Bronchial epithelial cell (primary cell): ENCODE data around the gene FNDC1. TPM values are rescaled to one million over a fixed set of nuclear protein-coding genes. Genes with fewer than 3 reads are reported as not detected.
A peak's percentile ranks its signal among the peaks of the same experiment; 100 is the strongest.

ENCODE experiments used
- DNase-seq: peaks from one replicate; pipeline ENCODE4 v3.0.0-alpha.2; 2010; ENCODE audit warnings: low read depth
- FAIRE-seq: peaks from 2 replicates; lab custom pipeline; 2011; peaks lifted over from hg19 to GRCh38; lab: Jason Lieb, UNC
- H3K27me3 ChIP-seq: 2 replicates; pipeline ENCODE4 v1.5.1; 2011; ENCODE audit warnings: low read length; ENCODE audit not compliant: control insufficient read depth, insufficient read depth
- H3K36me3 ChIP-seq: 2 replicates; pipeline ENCODE4 v1.5.1; 2011; ENCODE audit warnings: low read length; ENCODE audit not compliant: control insufficient read depth, insufficient read depth
- H3K4me3 ChIP-seq: 2 replicates; pipeline ENCODE4 v1.5.1; 2011; ENCODE audit warnings: mild to moderate bottlenecking, low read depth, low read length, control low read depth
- CTCF ChIP-seq: IDR thresholded peaks from 2 replicates; pipeline ENCODE4 v1.5.1; 2011; ENCODE audit warnings: mild to moderate bottlenecking, moderate library complexity, low read length, control low read depth, inconsistent platforms; ENCODE audit not compliant: insufficient read depth, severe bottlenecking
- total RNA-seq: library from RNA; depleted of rRNA; stranded (reverse); fragments of >200 nt; gene quantifications from 2 replicates; pipeline ENCODE4 v1.2.1, GENCODE V29; 2014

Gene FNDC1
- total RNA-seq, 1 donor from 2014 or later, result not detected

DNA sequence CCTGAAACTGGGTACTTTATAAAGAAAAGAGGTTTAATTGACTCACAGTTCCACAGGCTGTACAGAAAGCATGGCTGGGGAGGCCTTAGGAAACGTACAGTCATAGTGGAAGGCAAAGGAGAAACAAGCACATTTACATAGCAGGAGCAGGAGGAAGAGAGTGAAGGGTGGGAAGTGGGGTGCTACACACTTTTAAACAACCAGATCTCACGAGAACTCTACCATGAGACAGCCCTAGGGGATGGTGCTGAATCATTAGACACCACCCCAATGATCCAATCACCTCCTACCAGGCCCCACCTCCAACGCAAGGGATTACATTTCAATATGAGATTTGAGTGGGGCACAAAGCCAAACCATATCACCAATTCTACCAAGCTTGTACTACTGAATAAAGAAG, 7.4 kb upstream of the FNDC1 start:
- Histone ChIP-seq H3K4me3 (no peak overlapping the region), H3K36me3 (no peaks in the 10 kb centered on the region), H3K27me3 (peaks cover 2% of the 10 kb centered on the region)
- DNase-seq (peak; percentile 8), FAIRE-seq (no peak)
- TF ChIP-seq CTCF, result no peak

- Histone ChIP-seq H3K36me3 (no peaks in the 10 kb centered on the region), H3K4me3 (no peak overlapping the region), H3K27me3 (peaks cover 12% of the 10 kb centered on the region)
- TF ChIP-seq CTCF, result no peak
- DNase-seq, result no peak
- no peak for FAIRE-seq
Observed at GRCh38 chr6:159163901-159164370, 5.3 kb upstream of the FNDC1 start.

DNA sequence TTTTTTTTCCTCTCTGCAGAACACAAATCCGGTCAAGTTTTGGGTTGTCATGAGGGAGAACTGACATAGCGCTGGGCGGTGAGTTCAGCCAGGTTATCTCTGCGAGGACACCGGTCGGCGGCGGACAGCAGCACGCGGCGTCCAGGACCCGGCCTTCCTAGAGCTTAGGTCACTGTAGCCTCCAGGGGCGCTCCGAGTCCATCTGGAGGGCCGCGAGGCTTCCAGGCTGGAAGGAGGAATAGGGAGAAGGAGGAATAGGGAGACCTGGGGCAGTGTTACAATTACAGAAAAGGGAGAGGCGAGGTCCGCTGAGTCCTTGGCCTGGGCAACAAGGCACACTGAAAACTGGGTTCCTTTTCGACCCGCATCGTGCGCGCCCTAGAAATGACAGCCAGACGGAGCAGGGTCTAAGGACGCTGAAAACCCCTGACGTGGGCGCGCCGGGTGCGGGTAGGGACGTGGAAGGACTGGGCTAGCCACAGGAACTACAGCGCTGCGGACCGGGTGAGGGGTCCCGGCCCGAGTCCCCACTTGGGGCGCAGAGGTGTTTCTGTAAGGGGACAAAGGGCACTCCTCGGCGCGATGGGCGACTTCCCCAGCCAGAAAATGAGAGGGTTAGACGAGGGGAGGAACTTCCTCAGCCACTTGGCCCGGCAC, 536 bp upstream of the FNDC1 start:
- no peak for FAIRE-seq

DNA sequence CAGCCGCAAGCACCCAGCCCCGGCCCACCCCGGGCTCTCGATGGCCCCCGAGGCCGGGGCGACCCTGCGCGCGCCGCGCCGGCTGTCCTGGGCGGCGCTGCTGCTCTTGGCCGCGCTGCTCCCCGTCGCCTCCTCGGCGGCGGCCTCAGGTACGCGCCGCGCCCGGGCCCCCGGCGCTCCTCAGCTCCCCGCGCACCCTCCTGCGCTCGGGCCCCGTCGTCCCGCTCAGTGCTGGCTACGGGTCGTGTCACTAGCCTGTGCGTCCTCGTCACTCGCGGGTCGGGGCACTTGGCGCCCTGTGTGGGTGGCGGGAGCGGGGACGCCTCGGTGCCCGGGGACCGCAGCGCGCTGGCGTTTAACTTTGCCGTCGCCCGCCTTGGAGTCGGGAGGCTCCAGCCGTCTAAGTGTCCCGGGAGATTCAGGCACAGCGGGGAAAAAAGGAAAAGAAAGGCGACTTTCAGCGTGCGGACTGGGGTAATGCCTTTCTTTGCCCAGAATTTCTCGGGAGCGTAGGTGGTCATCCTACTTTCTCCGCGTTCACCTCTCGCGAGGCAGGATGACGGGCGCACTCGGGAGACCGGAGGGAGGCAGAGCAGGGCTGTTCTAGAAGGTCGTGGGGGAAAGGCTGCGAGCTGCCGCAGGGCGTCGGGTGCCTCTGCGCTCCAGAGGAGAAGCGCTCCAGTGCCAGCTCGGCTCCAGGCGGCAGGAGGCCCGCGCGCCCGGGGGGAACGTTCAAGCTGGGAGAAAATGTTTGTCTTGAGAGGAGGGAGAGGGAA, 545 bp downstream of the FNDC1 start:
- peaks cover 30% of the 10 kb centered on the region for H3K27me3 ChIP-seq

More for the DNA sequence above, 536 bp upstream of the FNDC1 start:
- Histone ChIP-seq H3K27me3 (peaks cover 30% of the 10 kb centered on the region), H3K36me3 (no peaks in the 10 kb centered on the region), H3K4me3 (no peak overlapping the region)
- DNase-seq, result no peak
- no peak for TF ChIP-seq CTCF

GRCh38 chr6:159170333-159170672, 1.1 kb downstream of the FNDC1 start:
- Histone ChIP-seq H3K36me3 (no peaks in the 10 kb centered on the region), H3K4me3 (no peak overlapping the region), H3K27me3 (peaks cover 30% of the 10 kb centered on the region)
- FAIRE-seq, result no peak
- no peak for DNase-seq
- no peak for TF ChIP-seq CTCF

More for the DNA sequence above, 545 bp downstream of the FNDC1 start:
- FAIRE-seq (no peak), DNase-seq (peak; percentile 4)
- H3K36me3 ChIP-seq, result no peaks in the 10 kb centered on the region
- H3K4me3 ChIP-seq, result no peak overlapping the region
- TF ChIP-seq CTCF, result no peak
